Measurements from ENCODE around the gene PATE2. TPM values are rescaled to one million over a fixed set of nuclear protein-coding genes. Genes with fewer than 3 reads are reported as not detected.

The PATE2 gene
- total and polyA plus RNA-seq, 2 donors (not counting 3 experiments of a cell fraction or from before 2014, with no cell fraction given), result 0.31 TPM; not detected in 1

- Histone ChIP-seq H3K9ac (replicated peaks; ENCODE audit: extremely low read depth, insufficient read depth, low read length) (no peak overlapping the region), H3K9me1 (replicated peaks; ENCODE audit: control insufficient read depth, extremely low read depth, insufficient read depth, low read length) (no peaks in the 10 kb centered on the region), H3K27ac (ENCODE audit: insufficient read depth, low read depth, low read length) (no peak overlapping the region), H3K27me3 (ENCODE audit: control insufficient read depth in 2 of 2, insufficient read depth in 2 of 2, low read length in 2 of 2) (no peaks in the 10 kb centered on the region), H3K4me2 (ENCODE audit: insufficient read depth, low read length) (no peak overlapping the region), H3K36me3 (ENCODE audit: control insufficient read depth in 2 of 2, extremely low read depth in 1 of 2, insufficient read depth in 2 of 2, low read length in 2 of 2) (no peaks in the 10 kb centered on the region), H3K79me2 (ENCODE audit: control insufficient read depth, insufficient read depth, low read length) (no peaks in the 10 kb centered on the region), H3K4me3 (replicated peaks in 1 of 3; ENCODE audit: insufficient read depth in 1 of 3, low read depth in 1 of 3, low read length in 3 of 3) (no peak overlapping the region), H3K9me3 (replicated peaks; ENCODE audit: control insufficient read depth, insufficient read depth, low read length) (no peaks in the 10 kb centered on the region), H4K20me1 (replicated peaks; ENCODE audit: control insufficient read depth, extremely low read depth, insufficient read depth, low read length) (no peaks in the 10 kb centered on the region), H3K4me1 (ENCODE audit: control insufficient read depth, extremely low read depth, insufficient read depth, low read length) (no peaks in the 10 kb centered on the region), H2AFZ (ENCODE audit: low read depth, low read length) (no peak overlapping the region)
- TF ChIP-seq EZH2 (IDR thresholded peaks at IDR 0.05; ENCODE audit: borderline replicate concordance, low read depth, low read length, severe bottlenecking) (no peak), GATA2 (IDR thresholded peaks at IDR 0.05; ENCODE audit: insufficient read depth, insufficient read length, low read depth, low read length) (no peak), POLR2AphosphoS5 (IDR thresholded peaks at IDR 0.05; ENCODE audit: insufficient read depth, low read depth, low read length) (no peak), JUN (IDR thresholded peaks at IDR 0.05; ENCODE audit: borderline replicate concordance, insufficient read depth, insufficient read length, low read depth) (no peak), FOS (IDR thresholded peaks at IDR 0.05; ENCODE audit: borderline replicate concordance, insufficient read depth, low read length) (no peak), MAX (IDR thresholded peaks at IDR 0.05; ENCODE audit: insufficient read depth, insufficient read length) (no peak), MYC (IDR thresholded peaks at IDR 0.05; ENCODE audit: low read depth, low read length) (no peak), CTCF (IDR thresholded peaks at IDR 0.05; ENCODE audit: extremely low read depth in 1 of 2, insufficient read depth in 1 of 2, low read depth in 1 of 2, low read length in 2 of 2) (no peak), POLR2A (IDR thresholded peaks at IDR 0.05; ENCODE audit: low read depth, low read length) (no peak)
- intact Hi-C loops (cut with micrococcal nuclease) (no loop called here), dilution Hi-C loops (cut with MboI; ENCODE audit: extremely low pct_ligation_motif_present, low sequenced_read_pairs) (no loop called here)
- ChIA-PET POLR2A (no interaction called here), CTCF (no interaction called here)
- no TSS peak for BruUV-seq (replicated peaks)
- DNase-seq (ENCODE audit: low read depth, low spot score), result no peak
- no peak for FAIRE-seq
Observed at GRCh38 chr11:125790825-125791224, 12.2 kb upstream of the PATE2 start.
